ENCODE results near the gene GIGYF2. TPM values are rescaled to one million over a fixed set of nuclear protein-coding genes. Genes with fewer than 3 reads are reported as not detected.
"Not testable (repeated sequence)": the region's sequence is repeated elsewhere in the genome, so short reads cannot be mapped to it uniquely, and the experiment has no call there.

The GIGYF2 gene
- total and polyA plus RNA-seq, 5 donors from 2014 or later = 15.2 to 75.6 (median 19.3) TPM

- Mint-ChIP-seq H3K27ac (peak overlapping the region; percentile 44 to 88 (median 74)), H3K9me3 (no peaks in the 10 kb centered on the region), H3K36me3 (peaks cover 51% of the 10 kb centered on the region), H3K4me3 (peak overlapping the region in 2 of 4 donors; percentile 2 to 61), H3K4me1 (peaks cover 18 to 47% (median 31%) of the 10 kb centered on the region in 4 donors), H3K27me3 (no peaks in the 10 kb centered on the region)
- H3K27ac ChIP-seq (ENCODE audit: insufficient read depth, low read length, poor library complexity, severe bottlenecking) = peak overlapping the region; percentile 80
- no peaks in the 10 kb centered on the region for H3K9me3 ChIP-seq (ENCODE audit: control insufficient read depth in 2 of 2, low read length in 2 of 2)
- H3K36me3 ChIP-seq (ENCODE audit: control insufficient read depth, insufficient read depth, low read length) = peaks cover 61% of the 10 kb centered on the region
- no peaks in the 10 kb centered on the region for H3K27me3 ChIP-seq (ENCODE audit: control insufficient read depth, insufficient read depth, low read length)
- H3K4me1 ChIP-seq (ENCODE audit: control insufficient read depth, insufficient read depth, low read length, poor library complexity, severe bottlenecking) = peaks cover 38% of the 10 kb centered on the region
- ATAC-seq (ENCODE audit: low read depth in 2 of 2) = no peak
- no peak for DNase-seq
- no peak overlapping the region for H3K4me3 ChIP-seq (ENCODE audit: low read depth, low read length)
These were observed 142.4 kb downstream of the GIGYF2 start for GRCh38 chr2:232839411-232840079.

DNA sequence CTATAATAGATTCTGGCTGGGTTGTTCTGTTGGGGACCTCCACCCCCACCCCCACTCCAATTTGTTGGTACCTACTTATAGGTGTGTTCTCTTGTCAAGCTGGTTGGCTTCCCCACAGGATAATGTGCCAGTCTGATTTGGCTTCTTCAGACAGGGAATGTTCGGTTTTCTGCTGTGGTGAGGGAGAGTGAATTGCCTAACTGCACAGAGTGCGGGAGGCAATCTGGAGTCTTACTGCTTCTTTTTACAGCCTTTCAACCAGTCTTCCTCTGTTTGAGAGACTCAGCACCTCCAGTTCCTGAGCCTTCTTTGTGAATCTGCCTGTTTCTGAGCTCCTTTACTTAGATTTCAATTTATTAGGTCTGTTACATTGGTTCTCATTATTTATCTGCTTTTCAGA lies 145.6 kb downstream of the GIGYF2 start:
- Histone ChIP-seq H3K9me3 (ENCODE audit: control insufficient read depth in 2 of 2, low read length in 2 of 2) (no peaks in the 10 kb centered on the region), H3K27me3 (ENCODE audit: control insufficient read depth, insufficient read depth, low read length) (no peaks in the 10 kb centered on the region), H3K36me3 (ENCODE audit: control insufficient read depth, insufficient read depth, low read length) (peaks cover 69% of the 10 kb centered on the region), H3K4me1 (ENCODE audit: control insufficient read depth, insufficient read depth, low read length, poor library complexity, severe bottlenecking) (peaks cover 23% of the 10 kb centered on the region), H3K4me3 (ENCODE audit: low read depth, low read length) (no peak overlapping the region), H3K27ac (ENCODE audit: insufficient read depth, low read length, poor library complexity, severe bottlenecking) (no peak overlapping the region)
- Mint-ChIP-seq H3K4me3 (no peak overlapping the region), H3K27ac (peak overlapping the region in 2 of 3 donors; percentile 31 to 65), H3K27me3 (no peaks in the 10 kb centered on the region), H3K36me3 (peaks cover 54% of the 10 kb centered on the region), H3K4me1 (peaks cover 12 to 35% (median 25%) of the 10 kb centered on the region in 4 donors), H3K9me3 (no peaks in the 10 kb centered on the region)
- no peak for ATAC-seq (ENCODE audit: low read depth in 2 of 2)
- DNase-seq = no peak

GRCh38 chr2:232843834-232844233 lies 146.7 kb downstream of the GIGYF2 start:
- peaks cover 1 to 24% (median 13%) of the 10 kb centered on the region in 4 donors for H3K4me1 Mint-ChIP-seq
- no peak for ATAC-seq (ENCODE audit: low read depth in 2 of 2)
- Histone ChIP-seq H3K36me3 (ENCODE audit: control insufficient read depth, insufficient read depth, low read length) (peaks cover 79% of the 10 kb centered on the region), H3K4me3 (ENCODE audit: low read depth, low read length) (no peak overlapping the region), H3K27ac (ENCODE audit: insufficient read depth, low read length, poor library complexity, severe bottlenecking) (no peak overlapping the region), H3K9me3 (ENCODE audit: control insufficient read depth in 2 of 2, low read length in 2 of 2) (no peaks in the 10 kb centered on the region), H3K4me1 (ENCODE audit: control insufficient read depth, insufficient read depth, low read length, poor library complexity, severe bottlenecking) (peaks cover 12% of the 10 kb centered on the region), H3K27me3 (ENCODE audit: control insufficient read depth, insufficient read depth, low read length) (no peaks in the 10 kb centered on the region)
- peak in 1 of 3 donors; percentile 18 for DNase-seq
- no peaks in the 10 kb centered on the region for H3K9me3 Mint-ChIP-seq
- H3K4me3 Mint-ChIP-seq = no peak overlapping the region
- peak overlapping the region in 2 of 3 donors; percentile 46 to 87 for H3K27ac Mint-ChIP-seq
- no peaks in the 10 kb centered on the region for H3K27me3 Mint-ChIP-seq
- H3K36me3 Mint-ChIP-seq = peaks cover 60% of the 10 kb centered on the region

DNA sequence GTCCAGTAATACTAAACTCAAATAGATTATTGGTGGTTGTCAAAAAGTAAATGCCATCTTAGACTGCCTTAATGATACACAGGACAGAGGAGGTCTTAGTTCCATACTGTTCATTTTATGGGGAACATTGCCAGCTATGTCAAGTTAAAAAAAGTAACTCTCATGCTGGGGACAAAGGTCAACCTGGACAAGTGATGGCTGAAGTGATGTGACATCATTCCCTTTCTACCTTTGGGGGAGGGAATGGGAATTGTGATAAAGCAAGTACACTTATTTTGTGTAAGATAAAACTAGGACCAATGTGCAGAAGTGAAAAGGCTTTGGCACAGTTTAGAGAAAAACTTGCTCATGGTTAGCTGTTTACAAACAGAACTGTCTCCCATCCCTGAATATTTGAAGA lies 148.9 kb downstream of the GIGYF2 start:
- H3K4me3 ChIP-seq (ENCODE audit: low read depth, low read length) = no peak overlapping the region
- H3K36me3 ChIP-seq (ENCODE audit: control insufficient read depth, insufficient read depth, low read length) = peaks cover 86% of the 10 kb centered on the region
- H3K4me1 ChIP-seq (ENCODE audit: control insufficient read depth, insufficient read depth, low read length, poor library complexity, severe bottlenecking) = no peaks in the 10 kb centered on the region
- DNase-seq (no peak), ATAC-seq (ENCODE audit: low read depth in 2 of 2) (no peak)
- Mint-ChIP-seq H3K9me3 (no peaks in the 10 kb centered on the region), H3K4me1 (peaks cover 0 to 4% (median 0%) of the 10 kb centered on the region in 4 donors), H3K36me3 (peaks cover 63% of the 10 kb centered on the region), H3K27me3 (no peaks in the 10 kb centered on the region), H3K27ac (no peak overlapping the region), H3K4me3 (no peak overlapping the region)
- no peak overlapping the region for H3K27ac ChIP-seq (ENCODE audit: insufficient read depth, low read length, poor library complexity, severe bottlenecking)
- H3K9me3 ChIP-seq (ENCODE audit: control insufficient read depth in 2 of 2, low read length in 2 of 2) = no peaks in the 10 kb centered on the region
- H3K27me3 ChIP-seq (ENCODE audit: control insufficient read depth, insufficient read depth, low read length) = no peaks in the 10 kb centered on the region

- ATAC-seq (ENCODE audit: low read depth in 2 of 2) (no peak), DNase-seq (no peak)
- no peak overlapping the region for H3K4me3 Mint-ChIP-seq
- H3K4me3 ChIP-seq (ENCODE audit: low read depth, low read length) = no peak overlapping the region
- H3K27ac ChIP-seq (ENCODE audit: insufficient read depth, low read length, poor library complexity, severe bottlenecking) = no peak overlapping the region
- H3K27ac Mint-ChIP-seq = no peak overlapping the region
- H3K36me3 Mint-ChIP-seq = peaks cover 48% of the 10 kb centered on the region
- no peaks in the 10 kb centered on the region for H3K4me1 ChIP-seq (ENCODE audit: control insufficient read depth, insufficient read depth, low read length, poor library complexity, severe bottlenecking)
- peaks cover 64% of the 10 kb centered on the region for H3K36me3 ChIP-seq (ENCODE audit: control insufficient read depth, insufficient read depth, low read length)
- H3K27me3 ChIP-seq (ENCODE audit: control insufficient read depth, insufficient read depth, low read length) = no peaks in the 10 kb centered on the region
- peaks cover 0 to 3% (median 0%) of the 10 kb centered on the region in 4 donors for H3K4me1 Mint-ChIP-seq
- no peaks in the 10 kb centered on the region for H3K9me3 Mint-ChIP-seq
- no peaks in the 10 kb centered on the region for H3K27me3 Mint-ChIP-seq
- H3K9me3 ChIP-seq (ENCODE audit: control insufficient read depth in 2 of 2, low read length in 2 of 2) = no peaks in the 10 kb centered on the region
These were observed 152.9 kb downstream of the GIGYF2 start for GRCh38 chr2:232850039-232850438.

- H3K36me3 ChIP-seq (ENCODE audit: control insufficient read depth, insufficient read depth, low read length) = peaks cover 64% of the 10 kb centered on the region
- H3K9me3 Mint-ChIP-seq; H3K27ac ChIP-seq (ENCODE audit: insufficient read depth, low read length, poor library complexity, severe bottlenecking); H3K4me3 Mint-ChIP-seq; H3K4me1 Mint-ChIP-seq; H3K4me3 ChIP-seq (ENCODE audit: low read depth, low read length); DNase-seq; H3K9me3 ChIP-seq (ENCODE audit: control insufficient read depth in 2 of 2, low read length in 2 of 2); H3K27me3 ChIP-seq (ENCODE audit: control insufficient read depth, insufficient read depth, low read length); H3K4me1 ChIP-seq (ENCODE audit: control insufficient read depth, insufficient read depth, low read length, poor library complexity, severe bottlenecking); ATAC-seq (ENCODE audit: low read depth in 2 of 2); H3K27me3 Mint-ChIP-seq: not testable (repeated sequence)
- H3K27ac Mint-ChIP-seq = peak overlapping the region in 1 of 3 donors; percentile 75
- H3K36me3 Mint-ChIP-seq = peaks cover 44% of the 10 kb centered on the region
These were observed 154.9 kb downstream of the GIGYF2 start for GRCh38 chr2:232852081-232852480.

DNA sequence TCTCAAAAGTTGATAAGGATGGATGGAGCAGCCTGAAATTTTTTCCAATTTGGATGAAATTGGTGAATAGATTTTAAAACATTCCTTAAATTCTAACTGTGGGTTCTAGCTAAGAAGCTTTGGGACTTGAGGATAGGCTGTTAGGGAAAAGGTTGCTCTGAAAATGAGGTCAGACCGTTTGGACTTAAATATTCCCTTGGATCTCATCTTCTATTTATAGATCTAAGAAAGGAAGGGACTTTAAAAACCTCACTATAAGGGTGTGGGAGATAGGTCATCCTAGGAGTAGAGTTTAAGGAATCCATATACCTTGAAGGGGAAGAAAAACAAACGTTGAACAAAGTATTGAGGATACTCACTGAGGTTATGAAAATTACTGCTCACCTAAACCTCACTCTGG lies 155.5 kb downstream of the GIGYF2 start:
- H3K27ac Mint-ChIP-seq = no peak overlapping the region
- DNase-seq = no peak
- H3K9me3 Mint-ChIP-seq = no peaks in the 10 kb centered on the region

DNA sequence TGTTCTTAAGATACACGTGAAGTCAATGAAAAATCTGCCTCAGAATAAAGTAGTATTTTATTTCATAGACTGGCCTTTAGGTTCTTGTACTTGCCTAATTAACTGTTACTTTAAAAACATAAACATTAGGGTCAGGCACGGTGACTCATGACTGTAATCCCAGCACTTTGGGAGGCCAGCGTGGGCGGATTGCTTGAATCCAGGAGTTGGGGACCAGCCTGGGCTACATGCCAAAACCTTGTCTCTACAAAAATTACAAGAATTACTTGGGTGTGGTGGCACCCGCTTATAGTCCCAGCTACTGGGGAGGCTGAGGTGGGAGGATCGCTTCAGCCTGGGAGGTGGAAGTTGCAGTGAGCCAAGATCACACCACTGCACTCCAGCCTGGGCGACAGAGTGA lies 157.0 kb downstream of the GIGYF2 start:
- Histone ChIP-seq H3K4me3 (ENCODE audit: low read depth, low read length) (no peak overlapping the region), H3K27me3 (ENCODE audit: control insufficient read depth, insufficient read depth, low read length) (no peaks in the 10 kb centered on the region), H3K27ac (ENCODE audit: insufficient read depth, low read length, poor library complexity, severe bottlenecking) (no peak overlapping the region), H3K36me3 (ENCODE audit: control insufficient read depth, insufficient read depth, low read length) (peaks cover 65% of the 10 kb centered on the region), H3K4me1 (ENCODE audit: control insufficient read depth, insufficient read depth, low read length, poor library complexity, severe bottlenecking) (no peaks in the 10 kb centered on the region), H3K9me3 (ENCODE audit: control insufficient read depth in 2 of 2, low read length in 2 of 2) (no peaks in the 10 kb centered on the region)
- H3K4me1 Mint-ChIP-seq = peaks cover 0 to 3% (median 0%) of the 10 kb centered on the region in 4 donors
- H3K4me3 Mint-ChIP-seq = no peak overlapping the region
- no peaks in the 10 kb centered on the region for H3K9me3 Mint-ChIP-seq
- peak overlapping the region in 2 of 3 donors; percentile 20 to 72 for H3K27ac Mint-ChIP-seq
- H3K36me3 Mint-ChIP-seq = peaks cover 45% of the 10 kb centered on the region
- no peaks in the 10 kb centered on the region for H3K27me3 Mint-ChIP-seq
- DNase-seq = no peak
- ATAC-seq (ENCODE audit: low read depth in 2 of 2) = no peak

More for the DNA sequence above, 155.5 kb downstream of the GIGYF2 start:
- Histone ChIP-seq H3K4me1 (ENCODE audit: control insufficient read depth, insufficient read depth, low read length, poor library complexity, severe bottlenecking) (no peaks in the 10 kb centered on the region), H3K36me3 (ENCODE audit: control insufficient read depth, insufficient read depth, low read length) (peaks cover 65% of the 10 kb centered on the region), H3K27me3 (ENCODE audit: control insufficient read depth, insufficient read depth, low read length) (no peaks in the 10 kb centered on the region), H3K9me3 (ENCODE audit: control insufficient read depth in 2 of 2, low read length in 2 of 2) (no peaks in the 10 kb centered on the region), H3K4me3 (ENCODE audit: low read depth, low read length) (no peak overlapping the region), H3K27ac (ENCODE audit: insufficient read depth, low read length, poor library complexity, severe bottlenecking) (no peak overlapping the region)
- ATAC-seq (ENCODE audit: low read depth in 2 of 2) = no peak
- Mint-ChIP-seq H3K27me3 (no peaks in the 10 kb centered on the region), H3K4me3 (no peak overlapping the region), H3K36me3 (peaks cover 46% of the 10 kb centered on the region), H3K4me1 (peaks cover 0 to 3% (median 0%) of the 10 kb centered on the region in 4 donors)
